DOHH2 (cell line): ENCODE measurements around the gene DGKZ.

Source experiments
- H3F3A ChIP-seq: fragments of 200-600 bp; sonication (generic), shearing (Covaris generic); 2 replicates; pipeline ENCODE4 v1.6.0; 2016; ENCODE audit warnings: antibody characterized with exemption, mild to moderate bottlenecking; ENCODE audit not compliant: control insufficient read depth, insufficient read depth
- H3K27ac ChIP-seq: fragments of 200-600 bp; sonication (generic); 2 replicates; pipeline ENCODE4 v1.5.1; 2014; ENCODE audit warnings: low read depth, mild to moderate bottlenecking, low read length, moderate library complexity
- H3K27me3 ChIP-seq: fragments of 200-600 bp; sonication (generic); 2 replicates; pipeline ENCODE4 v1.6.1; 2014; ENCODE audit warnings: mild to moderate bottlenecking, low read length, mixed read lengths; ENCODE audit not compliant: control insufficient read depth
- H3K36me3 ChIP-seq: fragments of 200-600 bp; sonication (generic); 2 replicates; pipeline ENCODE4 v1.6.1; 2014; ENCODE audit warnings: mild to moderate bottlenecking, low read length, moderate library complexity, mixed read lengths; ENCODE audit not compliant: control insufficient read depth
- H3K4me1 ChIP-seq: fragments of 200-600 bp; sonication (generic); 2 replicates; pipeline ENCODE4 v1.6.1; 2014; ENCODE audit warnings: mild to moderate bottlenecking, low read length, mixed read lengths; ENCODE audit not compliant: control insufficient read depth
- H3K4me2 ChIP-seq: fragments of 200-600 bp; sonication (generic); 2 replicates; pipeline ENCODE4 v1.6.0; 2014; ENCODE audit warnings: mild to moderate bottlenecking, low read length, moderate library complexity
- H3K4me3 ChIP-seq: fragments of 200-600 bp; sonication (generic); 2 replicates; pipeline ENCODE4 v1.5.1; 2014; ENCODE audit warnings: mild to moderate bottlenecking, low read length, mixed read lengths
- H3K79me2 ChIP-seq: fragments of 200-600 bp; sonication (generic); 2 replicates; pipeline ENCODE4 v1.6.1; 2014; ENCODE audit warnings: mild to moderate bottlenecking, low read length, mixed read lengths; ENCODE audit not compliant: control insufficient read depth
- H3K9me2 ChIP-seq: fragments of 200-600 bp; sonication (generic); replicated peaks from 2 replicates; pipeline ENCODE4 v1.6.1; 2014; ENCODE audit warnings: mild to moderate bottlenecking, low read length, mixed read lengths; ENCODE audit not compliant: control insufficient read depth
- H3K9me3 ChIP-seq: fragments of 200-600 bp; sonication (generic); 2 replicates; pipeline ENCODE4 v1.6.1; 2014; ENCODE audit warnings: antibody characterized with exemption, low read length, mixed read lengths; ENCODE audit not compliant: control insufficient read depth, insufficient read depth
- H4K20me1 ChIP-seq: fragments of 200-600 bp; sonication (generic); 2 replicates; pipeline ENCODE4 v1.6.0; 2014; ENCODE audit warnings: low read depth, mild to moderate bottlenecking, antibody characterized with exemption, low read length, moderate library complexity; ENCODE audit not compliant: control insufficient read depth, insufficient read depth
- CTCF ChIP-seq: fragments of 200-600 bp; sonication (generic); IDR thresholded peaks from one replicate; pipeline ENCODE4 v1.5.1; 2014; ENCODE audit warnings: antibody characterized with exemption, mild to moderate bottlenecking, low read depth, low read length; ENCODE audit not compliant: poor library complexity, severe bottlenecking
- EZH2phosphoT487 ChIP-seq: fragments of 200-600 bp; sonication (generic); IDR thresholded peaks from 2 replicates; pipeline ENCODE4 v1.6.1; 2017; ENCODE audit warnings: borderline replicate concordance, mild to moderate bottlenecking, antibody characterized with exemption, low read length, moderate library complexity, mixed read lengths

DGKZ gene

GRCh38 chr11:46375392-46376101 lies 28.3 kb downstream of the DGKZ start:
- H3K36me3 ChIP-seq, result peaks cover 22% of the 10 kb centered on the region; the same call in 1 of the 2 replicates
- peaks cover 4% of the 10 kb centered on the region for H3K4me1 ChIP-seq

GRCh38 chr11:46376258-46377050 lies 29.2 kb downstream of the DGKZ start:
- Histone ChIP-seq H3K79me2 (no peaks in the 10 kb centered on the region), H3K4me2 (no peak overlapping the region), H3K9me3 (no peaks in the 10 kb centered on the region), H3F3A (no peaks in the 10 kb centered on the region), H3K4me1 (peaks cover 11% of the 10 kb centered on the region), H4K20me1 (no peaks in the 10 kb centered on the region; the same call in 1 of the 2 replicates), H3K27me3 (peaks cover 10% of the 10 kb centered on the region), H3K4me3 (no peak overlapping the region), H3K27ac (no peak overlapping the region), H3K9me2 (no peaks in the 10 kb centered on the region), H3K36me3 (peaks cover 22% of the 10 kb centered on the region; the same call in 1 of the 2 replicates)
- TF ChIP-seq CTCF (no peak), EZH2phosphoT487 (no peak)

More at GRCh38 chr11:46375392-46376101, 28.3 kb downstream of the DGKZ start:
- no peak overlapping the region for H3K4me3 ChIP-seq
- H3K9me2 ChIP-seq, result no peaks in the 10 kb centered on the region
- H3K4me2 ChIP-seq, result no peak overlapping the region
- H4K20me1 ChIP-seq, result no peaks in the 10 kb centered on the region; the same call in 1 of the 2 replicates
- H3K79me2 ChIP-seq, result no peaks in the 10 kb centered on the region
- H3K27me3 ChIP-seq, result peaks cover 3% of the 10 kb centered on the region
- no peaks in the 10 kb centered on the region for H3K9me3 ChIP-seq
- H3K27ac ChIP-seq, result no peak overlapping the region
- TF ChIP-seq EZH2phosphoT487 (no peak), CTCF (no peak)
- no peaks in the 10 kb centered on the region for H3F3A ChIP-seq

GRCh38 chr11:46377290-46377689 lies 30.0 kb downstream of the DGKZ start:
- Histone ChIP-seq H3K36me3 (peaks cover 22% of the 10 kb centered on the region; the same call in 1 of the 2 replicates), H3K9me2 (no peaks in the 10 kb centered on the region), H3K79me2 (no peaks in the 10 kb centered on the region), H3K27me3 (peaks cover 17% of the 10 kb centered on the region), H3K27ac (no peak overlapping the region), H3K4me1 (peaks cover 18% of the 10 kb centered on the region), H3K4me2 (no peak overlapping the region), H4K20me1 (no peaks in the 10 kb centered on the region; the same call in 1 of the 2 replicates), H3K4me3 (no peak overlapping the region), H3K9me3 (no peaks in the 10 kb centered on the region), H3F3A (no peaks in the 10 kb centered on the region)
- no peak for TF ChIP-seq CTCF
- TF ChIP-seq EZH2phosphoT487, result no peak
